Measurements from ENCODE around the gene CEP57L1.

CEP57L1 gene

GRCh38 chr6:109192865-109193264 lies 97.6 kb downstream of the CEP57L1 start:
- no peak overlapping the region for H2BK12ac ChIP-seq (ENCODE audit: low read length in 2 of 2)
- no peaks in the 10 kb centered on the region for H3K79me1 ChIP-seq (replicated peaks; ENCODE audit: low read length, poor library complexity, severe bottlenecking)
- H3K4me3 ChIP-seq (ENCODE audit: insufficient read depth in 1 of 2, low read depth in 1 of 2, low read length in 2 of 2): no peak overlapping the region
- no peak overlapping the region for H2BK15ac ChIP-seq (ENCODE audit: low read depth, poor library complexity, severe bottlenecking)
- H3K14ac ChIP-seq (ENCODE audit: low read length in 2 of 2): no peak overlapping the region
- no peak overlapping the region for H4K8ac ChIP-seq (ENCODE audit: low read length)
- H3K36me3 ChIP-seq (ENCODE audit: control insufficient read depth in 1 of 2, insufficient read depth in 2 of 2, low read depth in 1 of 2, low read length in 2 of 2): no peaks in the 10 kb centered on the region
- no peak overlapping the region for H2AK5ac ChIP-seq (ENCODE audit: low read length, severe bottlenecking)
- H3K4me1 ChIP-seq (ENCODE audit: control insufficient read depth, insufficient read depth, low read depth, low read length): no peaks in the 10 kb centered on the region
- no peak overlapping the region for H4K91ac ChIP-seq (ENCODE audit: low read length)
- no peak overlapping the region for H2BK5ac ChIP-seq (ENCODE audit: low read depth, low read length, poor library complexity, severe bottlenecking)
- DNase-seq: no peak
- no peak overlapping the region for H3K27ac ChIP-seq (ENCODE audit: low read length, poor library complexity, severe bottlenecking)
- no peak overlapping the region for H3K4me2 ChIP-seq (ENCODE audit: low read length, poor library complexity, severe bottlenecking)
- 94% methylated on average over 3 of the region's 4 CpGs for WGBS
- H3K4ac ChIP-seq (ENCODE audit: low read depth in 1 of 2, low read length in 2 of 2): no peak overlapping the region
- H3K9me3 ChIP-seq (ENCODE audit: control insufficient read depth, low read length): peaks cover 4% of the 10 kb centered on the region
- no peak overlapping the region for H3K9ac ChIP-seq (ENCODE audit: low read length)
- no peak overlapping the region for H3K23ac ChIP-seq (ENCODE audit: low read length in 2 of 2)
- no peak overlapping the region for H2AFZ ChIP-seq (ENCODE audit: low read depth, low read length)
- H2BK120ac ChIP-seq (ENCODE audit: low read depth, low read length): no peak overlapping the region
- H3K18ac ChIP-seq (ENCODE audit: low read depth in 1 of 2, low read length in 2 of 2): no peak overlapping the region
- H3K27me3 ChIP-seq (ENCODE audit: control insufficient read depth in 1 of 2, insufficient read depth in 1 of 2, low read length in 2 of 2): no peaks in the 10 kb centered on the region

GRCh38 chr6:109194880-109195279 lies 99.6 kb downstream of the CEP57L1 start:
- H3K4me1 ChIP-seq (ENCODE audit: control insufficient read depth, insufficient read depth, low read depth, low read length): no peaks in the 10 kb centered on the region
- H4K91ac ChIP-seq (ENCODE audit: low read length): no peak overlapping the region
- no peaks in the 10 kb centered on the region for H3K79me1 ChIP-seq (replicated peaks; ENCODE audit: low read length, poor library complexity, severe bottlenecking)
- no peak overlapping the region for H2BK15ac ChIP-seq (ENCODE audit: low read depth, poor library complexity, severe bottlenecking)
- no peak for DNase-seq
- 88% methylated on average over 1 of the region's 1 CpG for WGBS
- no peaks in the 10 kb centered on the region for H3K27me3 ChIP-seq (ENCODE audit: control insufficient read depth in 1 of 2, insufficient read depth in 1 of 2, low read length in 2 of 2)
- H2BK12ac ChIP-seq (ENCODE audit: low read length in 2 of 2): no peak overlapping the region
- H2AFZ ChIP-seq (ENCODE audit: low read depth, low read length): no peak overlapping the region
- H4K8ac ChIP-seq (ENCODE audit: low read length): no peak overlapping the region
- no peak overlapping the region for H2BK5ac ChIP-seq (ENCODE audit: low read depth, low read length, poor library complexity, severe bottlenecking)
- no peak overlapping the region for H3K27ac ChIP-seq (ENCODE audit: low read length, poor library complexity, severe bottlenecking)
- no peak overlapping the region for H3K23ac ChIP-seq (ENCODE audit: low read length in 2 of 2)
- H2BK120ac ChIP-seq (ENCODE audit: low read depth, low read length): no peak overlapping the region
- no peak overlapping the region for H3K4me2 ChIP-seq (ENCODE audit: low read length, poor library complexity, severe bottlenecking)
- H3K9ac ChIP-seq (ENCODE audit: low read length): peak overlapping the region; percentile 16
- H3K9me3 ChIP-seq (ENCODE audit: control insufficient read depth, low read length): peaks cover 4% of the 10 kb centered on the region
- no peak overlapping the region for H3K18ac ChIP-seq (ENCODE audit: low read depth in 1 of 2, low read length in 2 of 2)
- H3K4ac ChIP-seq (ENCODE audit: low read depth in 1 of 2, low read length in 2 of 2): no peak overlapping the region
- H3K36me3 ChIP-seq (ENCODE audit: control insufficient read depth in 1 of 2, insufficient read depth in 2 of 2, low read depth in 1 of 2, low read length in 2 of 2): no peaks in the 10 kb centered on the region
- no peak overlapping the region for H3K4me3 ChIP-seq (ENCODE audit: insufficient read depth in 1 of 2, low read depth in 1 of 2, low read length in 2 of 2)
- no peak overlapping the region for H3K14ac ChIP-seq (ENCODE audit: low read length in 2 of 2)
- no peak overlapping the region for H2AK5ac ChIP-seq (ENCODE audit: low read length, severe bottlenecking)

- Histone ChIP-seq H2BK15ac (ENCODE audit: low read depth, poor library complexity, severe bottlenecking) (no peak overlapping the region), H3K14ac (ENCODE audit: low read length in 2 of 2) (no peak overlapping the region)
These were observed 101.8 kb downstream of the CEP57L1 start for GRCh38 chr6:109197061-109197460.

GRCh38 chr6:109202409-109203264 lies 107.3 kb downstream of the CEP57L1 start:
- H2BK5ac ChIP-seq (ENCODE audit: low read depth, low read length, poor library complexity, severe bottlenecking): no peak overlapping the region
- H4K8ac ChIP-seq (ENCODE audit: low read length): no peak overlapping the region
- H3K9ac ChIP-seq (ENCODE audit: low read length): peak overlapping the region; percentile 16
- no peak overlapping the region for H4K91ac ChIP-seq (ENCODE audit: low read length)
- H2BK120ac ChIP-seq (ENCODE audit: low read depth, low read length): no peak overlapping the region
- no peaks in the 10 kb centered on the region for H3K36me3 ChIP-seq (ENCODE audit: control insufficient read depth in 1 of 2, insufficient read depth in 2 of 2, low read depth in 1 of 2, low read length in 2 of 2)
- WGBS: 85% methylated on average over 5 of the region's 5 CpGs
- no peak for DNase-seq
- H3K4me2 ChIP-seq (ENCODE audit: low read length, poor library complexity, severe bottlenecking): no peak overlapping the region
- H3K9me3 ChIP-seq (ENCODE audit: control insufficient read depth, low read length): no peaks in the 10 kb centered on the region
- no peak overlapping the region for H3K4me3 ChIP-seq (ENCODE audit: insufficient read depth in 1 of 2, low read depth in 1 of 2, low read length in 2 of 2)
- H3K14ac ChIP-seq (ENCODE audit: low read length in 2 of 2): no peak overlapping the region
- no peak overlapping the region for H2BK12ac ChIP-seq (ENCODE audit: low read length in 2 of 2)
- no peak overlapping the region for H2BK15ac ChIP-seq (ENCODE audit: low read depth, poor library complexity, severe bottlenecking)
- H3K23ac ChIP-seq (ENCODE audit: low read length in 2 of 2): no peak overlapping the region
- no peak overlapping the region for H2AFZ ChIP-seq (ENCODE audit: low read depth, low read length)
- no peak overlapping the region for H3K18ac ChIP-seq (ENCODE audit: low read depth in 1 of 2, low read length in 2 of 2)
- H3K4ac ChIP-seq (ENCODE audit: low read depth in 1 of 2, low read length in 2 of 2): no peak overlapping the region
- H3K4me1 ChIP-seq (ENCODE audit: control insufficient read depth, insufficient read depth, low read depth, low read length): no peaks in the 10 kb centered on the region
- H3K27me3 ChIP-seq (ENCODE audit: control insufficient read depth in 1 of 2, insufficient read depth in 1 of 2, low read length in 2 of 2): no peaks in the 10 kb centered on the region
- H3K79me1 ChIP-seq (replicated peaks; ENCODE audit: low read length, poor library complexity, severe bottlenecking): no peaks in the 10 kb centered on the region
- H3K27ac ChIP-seq (ENCODE audit: low read length, poor library complexity, severe bottlenecking): no peak overlapping the region
- no peak overlapping the region for H2AK5ac ChIP-seq (ENCODE audit: low read length, severe bottlenecking)

More at GRCh38 chr6:109197061-109197460, 101.8 kb downstream of the CEP57L1 start:
- H3K4ac ChIP-seq (ENCODE audit: low read depth in 1 of 2, low read length in 2 of 2): no peak overlapping the region
- H2BK5ac ChIP-seq (ENCODE audit: low read depth, low read length, poor library complexity, severe bottlenecking): no peak overlapping the region
- WGBS: 50% methylated on average over 1 of the region's 1 CpG
- no peak overlapping the region for H2BK120ac ChIP-seq (ENCODE audit: low read depth, low read length)
- DNase-seq: no peak
- H3K27me3 ChIP-seq (ENCODE audit: control insufficient read depth in 1 of 2, insufficient read depth in 1 of 2, low read length in 2 of 2): no peaks in the 10 kb centered on the region
- no peak overlapping the region for H2AFZ ChIP-seq (ENCODE audit: low read depth, low read length)
- H3K79me1 ChIP-seq (replicated peaks; ENCODE audit: low read length, poor library complexity, severe bottlenecking): no peaks in the 10 kb centered on the region
- H2BK12ac ChIP-seq (ENCODE audit: low read length in 2 of 2): no peak overlapping the region
- H3K9me3 ChIP-seq (ENCODE audit: control insufficient read depth, low read length): peaks cover 1% of the 10 kb centered on the region
- H3K9ac ChIP-seq (ENCODE audit: low read length): no peak overlapping the region
- H3K4me2 ChIP-seq (ENCODE audit: low read length, poor library complexity, severe bottlenecking): no peak overlapping the region
- H3K36me3 ChIP-seq (ENCODE audit: control insufficient read depth in 1 of 2, insufficient read depth in 2 of 2, low read depth in 1 of 2, low read length in 2 of 2): no peaks in the 10 kb centered on the region
- no peak overlapping the region for H4K91ac ChIP-seq (ENCODE audit: low read length)
- H3K4me1 ChIP-seq (ENCODE audit: control insufficient read depth, insufficient read depth, low read depth, low read length): no peaks in the 10 kb centered on the region
- H3K23ac ChIP-seq (ENCODE audit: low read length in 2 of 2): no peak overlapping the region
- H3K4me3 ChIP-seq (ENCODE audit: insufficient read depth in 1 of 2, low read depth in 1 of 2, low read length in 2 of 2): no peak overlapping the region
- H3K27ac ChIP-seq (ENCODE audit: low read length, poor library complexity, severe bottlenecking): no peak overlapping the region
- H3K18ac ChIP-seq (ENCODE audit: low read depth in 1 of 2, low read length in 2 of 2): no peak overlapping the region
- H4K8ac ChIP-seq (ENCODE audit: low read length): no peak overlapping the region
- no peak overlapping the region for H2AK5ac ChIP-seq (ENCODE audit: low read length, severe bottlenecking)
